Neural progenitor cell (in vitro differentiated cells): ENCODE results near the gene HSPA12A. TPM values are rescaled to one million over a fixed set of nuclear protein-coding genes. Genes with fewer than 3 reads are reported as not detected.

Source experiments
- DNase-seq: peaks from one replicate; pipeline ENCODE4 v3.0.0-alpha.2; 2016; ENCODE audit warnings: low spot score
- H2AFZ ChIP-seq: fragments of 200-600 bp; sonication (generic); replicated peaks from 2 replicates; pipeline ENCODE4 v1.6.1; 2016; ENCODE audit warnings: antibody characterized with exemption
- H3F3A ChIP-seq: fragments of 200-600 bp; sonication (generic); 2 replicates; pipeline ENCODE4 v1.6.1; 2016; ENCODE audit warnings: antibody characterized with exemption, low read depth
- H3K27ac ChIP-seq: fragments of 200-600 bp; sonication (generic); 2 replicates; pipeline ENCODE4 v1.5.1; 2016; ENCODE audit warnings: mild to moderate bottlenecking
- H3K27me3 ChIP-seq: fragments of 200-600 bp; sonication (generic); 2 replicates; pipeline ENCODE4 v1.6.1; 2016; ENCODE audit warnings: mild to moderate bottlenecking, moderate library complexity
- H3K36me3 ChIP-seq: fragments of 200-600 bp; sonication (generic); 2 replicates; pipeline ENCODE4 v1.5.1; 2016
- H3K4me1 ChIP-seq: fragments of 200-600 bp; sonication (generic); 2 replicates; pipeline ENCODE4 v1.6.1; 2016; ENCODE audit warnings: mixed run types
- H3K4me2 ChIP-seq: fragments of 200-600 bp; sonication (generic); 2 replicates; pipeline ENCODE4 v1.6.1; 2016
- H3K4me3 ChIP-seq: fragments of 200-600 bp; sonication (generic); 2 replicates; pipeline ENCODE4 v1.5.1; 2016
- H3K79me2 ChIP-seq: fragments of 200-600 bp; sonication (generic); 2 replicates; pipeline ENCODE4 v1.6.1; 2016; ENCODE audit warnings: low read depth
- H3K9ac ChIP-seq: fragments of 200-600 bp; sonication (generic); 2 replicates; pipeline ENCODE4 v1.6.1; 2016
- H3K9me3 ChIP-seq: fragments of 200-600 bp; sonication (generic); 2 replicates; pipeline ENCODE4 v1.5.1; 2016; ENCODE audit warnings: low read depth
- H4K20me1 ChIP-seq: fragments of 200-600 bp; sonication (generic); 2 replicates; pipeline ENCODE4 v1.6.1; 2016; ENCODE audit warnings: low read depth
- H3K27ac Mint-ChIP-seq: 3 replicates; pipeline ENCODE4 v1.8.0; 2021; ENCODE audit warnings: mixed read lengths
- H3K27me3 Mint-ChIP-seq: 2 replicates; pipeline ENCODE4 v1.8.0; 2022; ENCODE audit warnings: low read depth, mild to moderate bottlenecking, inconsistent platforms, moderate library complexity, mixed read lengths; ENCODE audit not compliant: insufficient read depth
- H3K36me3 Mint-ChIP-seq: 3 replicates; pipeline ENCODE4 v1.8.0; 2021; ENCODE audit warnings: mixed read lengths
- H3K4me1 Mint-ChIP-seq: 3 replicates; pipeline ENCODE4 v1.8.0; 2021; ENCODE audit warnings: mixed read lengths
- H3K4me3 Mint-ChIP-seq: 3 replicates; pipeline ENCODE4 v1.8.0; 2021; ENCODE audit warnings: mild to moderate bottlenecking, moderate library complexity, mixed read lengths
- H3K9me3 Mint-ChIP-seq: 3 replicates; pipeline ENCODE4 v1.8.0; 2020; ENCODE audit warnings: mixed read lengths
- CTCF ChIP-seq: fragments of 200-600 bp; sonication (generic); IDR thresholded peaks from 2 replicates; pipeline ENCODE4 v1.5.1; 2017; ENCODE audit warnings: antibody characterized with exemption, mild to moderate bottlenecking
- EZH2 ChIP-seq: fragments of 200-600 bp; sonication (generic); IDR thresholded peaks from 2 replicates; pipeline ENCODE4 v1.6.1; 2017; ENCODE audit warnings: antibody characterized with exemption, mild to moderate bottlenecking, moderate library complexity
- EZH2phosphoT487 ChIP-seq: fragments of 200-600 bp; sonication (generic); IDR thresholded peaks from 2 replicates; pipeline ENCODE4 v1.6.1; 2017; ENCODE audit warnings: antibody characterized with exemption
- total RNA-seq: library from RNA; depleted of rRNA; stranded (reverse); fragments of >200 nt; gene quantifications from 2 replicates; pipeline ENCODE4 v1.2.3, GENCODE V29; 2015; ENCODE audit warnings: low replicate concordance

HSPA12A gene
- total RNA-seq, 1 donor from 2014 or later, result 5.6 TPM

- H4K20me1 ChIP-seq, result no peaks in the 10 kb centered on the region
- H3K4me2 ChIP-seq, result no peak overlapping the region
- H3K9ac ChIP-seq, result no peak overlapping the region
These were observed 34.4 kb downstream of the HSPA12A start for GRCh38 chr10:116707981-116708380.

GRCh38 chr10:116706281-116706680 lies 36.1 kb downstream of the HSPA12A start:
- Histone ChIP-seq H3K27me3 (no peaks in the 10 kb centered on the region), H3K4me2 (no peak overlapping the region), H3K27ac (no peak overlapping the region), H4K20me1 (no peaks in the 10 kb centered on the region), H2AFZ (no peak overlapping the region), H3K79me2 (no peaks in the 10 kb centered on the region), H3K4me1 (peaks cover 12% of the 10 kb centered on the region), H3K9ac (no peak overlapping the region), H3K36me3 (no peaks in the 10 kb centered on the region), H3F3A (no peaks in the 10 kb centered on the region), H3K9me3 (no peaks in the 10 kb centered on the region), H3K4me3 (no peak overlapping the region)
- H3K4me1 Mint-ChIP-seq, result peaks cover 17% of the 10 kb centered on the region
- H3K9me3 Mint-ChIP-seq, result no peaks in the 10 kb centered on the region
- TF ChIP-seq EZH2phosphoT487 (no peak), EZH2 (no peak), CTCF (no peak)
- H3K4me3 Mint-ChIP-seq, result no peak overlapping the region
- no peaks in the 10 kb centered on the region for H3K36me3 Mint-ChIP-seq
- DNase-seq, result no peak
- H3K27ac Mint-ChIP-seq, result peak overlapping the region; percentile 89
- peaks cover 8% of the 10 kb centered on the region for H3K27me3 Mint-ChIP-seq

More at GRCh38 chr10:116707981-116708380, 34.4 kb downstream of the HSPA12A start:
- no peak for TF ChIP-seq EZH2phosphoT487
- TF ChIP-seq CTCF, result no peak
- TF ChIP-seq EZH2, result no peak
- peaks cover 17% of the 10 kb centered on the region for H3K4me1 Mint-ChIP-seq
- H3K27me3 Mint-ChIP-seq, result peaks cover 8% of the 10 kb centered on the region
- H3K4me3 Mint-ChIP-seq, result no peak overlapping the region
- DNase-seq, result no peak
- Histone ChIP-seq H3K4me3 (no peak overlapping the region), H2AFZ (no peak overlapping the region), H3K27me3 (no peaks in the 10 kb centered on the region), H3F3A (no peaks in the 10 kb centered on the region), H3K79me2 (no peaks in the 10 kb centered on the region), H3K27ac (no peak overlapping the region), H3K4me1 (peaks cover 12% of the 10 kb centered on the region), H3K9me3 (no peaks in the 10 kb centered on the region), H3K36me3 (no peaks in the 10 kb centered on the region)
- H3K9me3 Mint-ChIP-seq, result no peaks in the 10 kb centered on the region
- no peak overlapping the region for H3K27ac Mint-ChIP-seq
- no peaks in the 10 kb centered on the region for H3K36me3 Mint-ChIP-seq

GRCh38 chr10:116705498-116705897 lies 36.9 kb downstream of the HSPA12A start:
- H3K27ac ChIP-seq, result no peak overlapping the region
- H3K4me1 ChIP-seq, result peaks cover 12% of the 10 kb centered on the region
- H2AFZ ChIP-seq, result no peak overlapping the region
- H3K4me3 Mint-ChIP-seq, result no peak overlapping the region
- no peaks in the 10 kb centered on the region for H3K36me3 ChIP-seq
- no peaks in the 10 kb centered on the region for H3K9me3 Mint-ChIP-seq
- H3K36me3 Mint-ChIP-seq, result no peaks in the 10 kb centered on the region
- H4K20me1 ChIP-seq, result no peaks in the 10 kb centered on the region
- H3K4me1 Mint-ChIP-seq, result peaks cover 17% of the 10 kb centered on the region
- H3K4me3 ChIP-seq, result no peak overlapping the region
- no peaks in the 10 kb centered on the region for H3K27me3 ChIP-seq
- no peaks in the 10 kb centered on the region for H3K79me2 ChIP-seq
- no peak for TF ChIP-seq EZH2phosphoT487
- TF ChIP-seq EZH2, result no peak
- TF ChIP-seq CTCF, result no peak
- H3F3A ChIP-seq, result no peaks in the 10 kb centered on the region
- H3K9me3 ChIP-seq, result no peaks in the 10 kb centered on the region
- DNase-seq, result no peak
- H3K27ac Mint-ChIP-seq, result no peak overlapping the region
- no peak overlapping the region for H3K4me2 ChIP-seq
- no peak overlapping the region for H3K9ac ChIP-seq
- peaks cover 6% of the 10 kb centered on the region for H3K27me3 Mint-ChIP-seq
